Activated T-cell treated with anti-CD3 and anti-CD28 coated beads, Interleukin-2, amount 50 U/mL, for 48 hours (primary cell): ENCODE data around the gene AFAP1.
A peak's percentile ranks its signal among the peaks of the same experiment; 100 is the strongest.

ENCODE experiments used
- DNase-seq, 2 experiments: peaks; one replicate each; pipeline ENCODE4 v3.0.0-alpha.2; 2020

The AFAP1 gene

GRCh38 chr4:7890635-7891393 lies 48.8 kb downstream of the AFAP1 start:
- no peak for DNase-seq

- no peak for DNase-seq
Observed at GRCh38 chr4:7887436-7887835, 52.2 kb downstream of the AFAP1 start.

- DNase-seq = no peak
Observed at GRCh38 chr4:7886007-7886973, 53.4 kb downstream of the AFAP1 start.

GRCh38 chr4:7885216-7886006 lies 54.2 kb downstream of the AFAP1 start:
- DNase-seq = no peak

GRCh38 chr4:7880683-7881082 lies 59.0 kb downstream of the AFAP1 start:
- no peak for DNase-seq

GRCh38 chr4:7879127-7879526 lies 60.5 kb downstream of the AFAP1 start:
- DNase-seq = no peak

- no peak for DNase-seq
Observed at GRCh38 chr4:7878323-7878722, 61.3 kb downstream of the AFAP1 start.

GRCh38 chr4:7877176-7877575 lies 62.5 kb downstream of the AFAP1 start:
- DNase-seq = no peak

GRCh38 chr4:7876201-7876875 lies 63.3 kb downstream of the AFAP1 start:
- peak; percentile 49 to 57 for DNase-seq

GRCh38 chr4:7874838-7875237 lies 64.8 kb downstream of the AFAP1 start:
- DNase-seq = no peak

- no peak for DNase-seq
Observed at GRCh38 chr4:7873881-7874280, 65.8 kb downstream of the AFAP1 start.

GRCh38 chr4:7872264-7872771 lies 67.3 kb downstream of the AFAP1 start:
- no peak for DNase-seq

- no peak for DNase-seq
Observed at GRCh38 chr4:7871356-7871755, 68.3 kb downstream of the AFAP1 start.

GRCh38 chr4:7868892-7869471 lies 70.7 kb downstream of the AFAP1 start:
- no peak for DNase-seq

GRCh38 chr4:7868436-7868775 lies 71.3 kb downstream of the AFAP1 start:
- no peak for DNase-seq

- no peak for DNase-seq
Observed at GRCh38 chr4:7867701-7868435, 71.8 kb downstream of the AFAP1 start.

GRCh38 chr4:7867191-7867590 lies 72.5 kb downstream of the AFAP1 start:
- DNase-seq = no peak

- DNase-seq = no peak
Observed at GRCh38 chr4:7865533-7865932, 74.1 kb downstream of the AFAP1 start.

- DNase-seq = no peak
Observed at GRCh38 chr4:7864685-7865084, 75.0 kb downstream of the AFAP1 start.

- DNase-seq = no peak
Observed at GRCh38 chr4:7863911-7864681, 75.6 kb downstream of the AFAP1 start.
